Activated T-cell treated with anti-CD3 and anti-CD28 coated beads, Interleukin-2, amount 50 U/mL, for 72 hours (primary cell): Measurements from ENCODE around the gene SMCO1. TPM values are rescaled to one million over a fixed set of nuclear protein-coding genes. Genes with fewer than 3 reads are reported as not detected.
"Not testable (repeated sequence)": the region's sequence is repeated elsewhere in the genome, so short reads cannot be mapped to it uniquely, and the experiment has no call there.

Experiments used
- ATAC-seq, 2 donors: fragments of 150-1000 bp; cut with Tn5 transposase; replicated peaks in 1 of 2; 2 replicates each; pipeline ENCODE4 v1.10.0; 2021; ENCODE audit warnings: moderate library complexity in 2 of 2, mild to moderate bottlenecking in 1 of 2
- DNase-seq, 2 donors: peaks; one replicate each; pipeline ENCODE4 v3.0.0; 2021 to 2022; ENCODE audit warnings: mixed read lengths in 1 of 2
- H3K27ac Mint-ChIP-seq: one replicate; pipeline ENCODE4 v1.8.0; 2022; ENCODE audit warnings: mild to moderate bottlenecking, moderate library complexity, mixed read lengths
- H3K27me3 Mint-ChIP-seq: one replicate; pipeline ENCODE4 v1.8.0; 2022; ENCODE audit warnings: low read depth, mixed read lengths
- H3K36me3 Mint-ChIP-seq, 2 donors: one replicate each; pipeline ENCODE4 v1.8.0; 2022; ENCODE audit warnings: mixed read lengths in 2 of 2, mild to moderate bottlenecking in 1 of 2; ENCODE audit not compliant: insufficient read depth in 2 of 2
- H3K4me1 Mint-ChIP-seq: one replicate; pipeline ENCODE4 v1.8.0; 2022; ENCODE audit warnings: low read depth, mixed read lengths
- H3K4me3 Mint-ChIP-seq, 2 donors: one replicate each; pipeline ENCODE4 v1.8.0; 2022; ENCODE audit warnings: mild to moderate bottlenecking in 2 of 2, mixed read lengths in 2 of 2, moderate library complexity in 2 of 2
- H3K9me3 Mint-ChIP-seq, 2 donors: one replicate each; pipeline ENCODE4 v1.8.0; 2022; ENCODE audit warnings: mixed read lengths in 2 of 2
- total RNA-seq, 2 donors: library from RNA; stranded (reverse); gene quantifications; one replicate each; pipeline ENCODE4 v1.2.3, GENCODE V29; 2022

Gene SMCO1
- total RNA-seq, 2 donors from 2014 or later, result not detected

GRCh38 chr3:196517919-196518318 is 2.8 kb upstream of the SMCO1 start:
- H3K9me3 Mint-ChIP-seq, result peaks cover 9 to 19% of the 10 kb centered on the region in 2 donors
- H3K27ac Mint-ChIP-seq, result no peak overlapping the region
- no peak overlapping the region for H3K4me3 Mint-ChIP-seq

GRCh38 chr3:196517162-196517800 is 2.1 kb upstream of the SMCO1 start:
- H3K27ac Mint-ChIP-seq, result no peak overlapping the region
- H3K27me3 Mint-ChIP-seq, result peaks cover 7% of the 10 kb centered on the region
- no peak for DNase-seq
- no peak for ATAC-seq
- peaks cover 16 to 38% of the 10 kb centered on the region in 2 donors for H3K36me3 Mint-ChIP-seq
- peaks cover 9 to 19% of the 10 kb centered on the region in 2 donors for H3K9me3 Mint-ChIP-seq
- H3K4me1 Mint-ChIP-seq, result no peaks in the 10 kb centered on the region
- H3K4me3 Mint-ChIP-seq, result no peak overlapping the region

More at GRCh38 chr3:196517919-196518318, 2.8 kb upstream of the SMCO1 start:
- peaks cover 7% of the 10 kb centered on the region for H3K27me3 Mint-ChIP-seq
- DNase-seq, result no peak
- no peaks in the 10 kb centered on the region for H3K4me1 Mint-ChIP-seq
- peaks cover 16 to 38% of the 10 kb centered on the region in 2 donors for H3K36me3 Mint-ChIP-seq
- ATAC-seq, result no peak

- Mint-ChIP-seq H3K36me3 (peaks cover 4 to 17% of the 10 kb centered on the region in 2 donors), H3K4me3 (no peak overlapping the region), H3K27me3 (peaks cover 7% of the 10 kb centered on the region), H3K4me1 (no peaks in the 10 kb centered on the region), H3K27ac (no peak overlapping the region), H3K9me3 (peaks cover 2 to 3% of the 10 kb centered on the region in 2 donors)
- DNase-seq (no peak), ATAC-seq (no peak)
These were observed 813 bp downstream of the SMCO1 start for GRCh38 chr3:196514350-196514716.

GRCh38 chr3:196513697-196514349 is 1.3 kb downstream of the SMCO1 start:
- no peak for ATAC-seq
- DNase-seq, result no peak
- H3K4me3 Mint-ChIP-seq, result no peak overlapping the region
- no peaks in the 10 kb centered on the region for H3K4me1 Mint-ChIP-seq
- H3K27me3 Mint-ChIP-seq, result peaks cover 7% of the 10 kb centered on the region
- H3K9me3 Mint-ChIP-seq, result peaks cover 0 to 2% of the 10 kb centered on the region in 2 donors
- no peak overlapping the region for H3K27ac Mint-ChIP-seq
- peaks cover 0 to 13% of the 10 kb centered on the region in 2 donors for H3K36me3 Mint-ChIP-seq

- not testable (repeated sequence) for H3K27ac Mint-ChIP-seq, H3K4me1 Mint-ChIP-seq, ATAC-seq, DNase-seq, H3K27me3 Mint-ChIP-seq, H3K36me3 Mint-ChIP-seq, H3K9me3 Mint-ChIP-seq, H3K4me3 Mint-ChIP-seq
These were observed 3.3 kb downstream of the SMCO1 start for GRCh38 chr3:196511646-196512425.

GRCh38 chr3:196511108-196511507 is 4.0 kb downstream of the SMCO1 start:
- H3K27me3 Mint-ChIP-seq, ATAC-seq, H3K4me1 Mint-ChIP-seq: not testable (repeated sequence)

GRCh38 chr3:196506687-196507086 is 8.5 kb downstream of the SMCO1 start:
- Mint-ChIP-seq H3K9me3 (peaks cover 3 to 6% of the 10 kb centered on the region in 2 donors), H3K27me3 (no peaks in the 10 kb centered on the region), H3K27ac (no peak overlapping the region), H3K36me3 (peaks cover 10 to 13% of the 10 kb centered on the region in 2 donors), H3K4me3 (no peak overlapping the region), H3K4me1 (peaks cover 9% of the 10 kb centered on the region)
- DNase-seq (no peak), ATAC-seq (no peak)

More at GRCh38 chr3:196511108-196511507, 4.0 kb downstream of the SMCO1 start:
- H3K4me3 Mint-ChIP-seq, H3K36me3 Mint-ChIP-seq, DNase-seq, H3K27ac Mint-ChIP-seq, H3K9me3 Mint-ChIP-seq: not testable (repeated sequence)

- H3K27ac Mint-ChIP-seq, result no peak overlapping the region
- ATAC-seq (no peak), DNase-seq (no peak)
- peak overlapping the region in 1 of 2 donors; percentile 97 for H3K4me3 Mint-ChIP-seq
- peaks cover 19% of the 10 kb centered on the region for H3K4me1 Mint-ChIP-seq
- peaks cover 3 to 6% of the 10 kb centered on the region in 2 donors for H3K9me3 Mint-ChIP-seq
- H3K27me3 Mint-ChIP-seq, result no peaks in the 10 kb centered on the region
- peaks cover 18 to 24% of the 10 kb centered on the region in 2 donors for H3K36me3 Mint-ChIP-seq
These were observed 10.6 kb downstream of the SMCO1 start for GRCh38 chr3:196504556-196504955.

- not testable (repeated sequence) for H3K9me3 Mint-ChIP-seq, ATAC-seq
- H3K27ac Mint-ChIP-seq, result peak overlapping the region; percentile 59
These were observed 11.1 kb downstream of the SMCO1 start for GRCh38 chr3:196504077-196504398.

GRCh38 chr3:196503196-196504076 is 11.7 kb downstream of the SMCO1 start, which contains the start of gene RNF168:
Gene RNF168, minus strand, starts transcription at chr3:196503768. Its CDS starts 595 bp downstream, at chr3:196503173.
- Mint-ChIP-seq H3K36me3 (peaks cover 18 to 33% of the 10 kb centered on the region in 2 donors), H3K4me1 (peaks cover 30% of the 10 kb centered on the region), H3K9me3 (peaks cover 3 to 6% of the 10 kb centered on the region in 2 donors), H3K4me3 (peak within 1 kb of the TSS; percentile 85 to 97), H3K27ac (peak within 1 kb of the TSS; percentile 95), H3K27me3 (no peaks in the 10 kb centered on the region)
- DNase-seq (peak; percentile 91 to 94), ATAC-seq (peak; percentile 78 to 80)

More at GRCh38 chr3:196504077-196504398, 11.1 kb downstream of the SMCO1 start:
- H3K4me1 Mint-ChIP-seq, result peaks cover 24% of the 10 kb centered on the region
- not testable (repeated sequence) for H3K27me3 Mint-ChIP-seq, DNase-seq
- peak overlapping the region; percentile 85 to 97 for H3K4me3 Mint-ChIP-seq
- peaks cover 18 to 29% of the 10 kb centered on the region in 2 donors for H3K36me3 Mint-ChIP-seq

- Mint-ChIP-seq H3K36me3 (peaks cover 18 to 35% of the 10 kb centered on the region in 2 donors), H3K4me3 (peak overlapping the region; percentile 85 to 97), H3K4me1 (peaks cover 37% of the 10 kb centered on the region), H3K9me3 (peaks cover 3 to 6% of the 10 kb centered on the region in 2 donors), H3K27me3 (no peaks in the 10 kb centered on the region), H3K27ac (peak overlapping the region; percentile 95)
- peak; percentile 60 to 66 for ATAC-seq
- DNase-seq, result peak; percentile 69 to 79
These were observed 12.4 kb downstream of the SMCO1 start for GRCh38 chr3:196502775-196503195.

GRCh38 chr3:196501316-196502044 is 13.7 kb downstream of the SMCO1 start:
- Mint-ChIP-seq H3K27ac (peak overlapping the region; percentile 95), H3K9me3 (peaks cover 0 to 2% of the 10 kb centered on the region in 2 donors), H3K4me3 (peak overlapping the region; percentile 85 to 97), H3K36me3 (peaks cover 15 to 37% of the 10 kb centered on the region in 2 donors), H3K4me1 (peaks cover 47% of the 10 kb centered on the region), H3K27me3 (no peaks in the 10 kb centered on the region)
- DNase-seq (peak; percentile 32 to 38), ATAC-seq (peak; percentile 15 to 40)
